Sciatic nerve (tissue), 2 donors: ENCODE measurements around the gene PPP1R18. TPM values are rescaled to one million over a fixed set of nuclear protein-coding genes. Genes with fewer than 3 reads are reported as not detected.
"Not testable (repeated sequence)": the region's sequence is repeated elsewhere in the genome, so short reads cannot be mapped to it uniquely, and the experiment has no call there.

Experiments
- ATAC-seq: fragments of 200-7000 bp; cut with Tn5 transposase; one replicate; pipeline ENCODE4 v1.9.1; 2020; ENCODE audit warnings: mild to moderate bottlenecking, moderate library complexity
- DNase-seq: peaks from one replicate; pipeline ENCODE4 v3.0.0-alpha.2; 2020; ENCODE audit warnings: low spot score
- intact Hi-C: fragments of 100-400 bp; cut with DNase I; formaldehyde crosslinking; loops from one replicate; pipeline ENCODE4 v1.14.2; 2022
- total RNA-seq: library from RNA; stranded (reverse); fragmentation: NEBNext Ultra II Directional; extraction: Animal tissue kit (Norgen Biotek cat#: 25700); gene quantifications from one replicate; pipeline ENCODE4 v1.2.1, GENCODE V29; 2021
- donor health status: DM: no; HTN: no; CAD: no.
- donor health status: DM: no; HTN: no; CAD: no.

The PPP1R18 gene
- total RNA-seq, 1 donor from 2014 or later: 93.0 TPM

GRCh38 chr6:30679765-30680535 is 6.5 kb downstream of the PPP1R18 start:
- ATAC-seq (no peak), DNase-seq (no peak)
- intact Hi-C loops: loop anchor here (2.0 kb wide), 1 partner anchor 43 kb away; no protein-coding TSS in a partner anchor

GRCh38 chr6:30678964-30679726 is 7.3 kb downstream of the PPP1R18 start:
- intact Hi-C loops: loop anchor here (2.0 kb wide), 1 partner anchor 44 kb away; no protein-coding TSS in a partner anchor
- peak; percentile 87 for ATAC-seq
- DNase-seq: peak; percentile 93

- intact Hi-C loops: no loop called here
- no peak for DNase-seq
- no peak for ATAC-seq
These were observed 9.7 kb downstream of the PPP1R18 start for GRCh38 chr6:30676660-30677285.

GRCh38 chr6:30672445-30673253 is 13.8 kb downstream of the PPP1R18 start, which contains the start of gene DHX16:
Gene DHX16, minus strand, starts transcription at chr6:30673006. Its CDS starts 165 bp downstream, at chr6:30672841.
- intact Hi-C loops: no loop called here
- ATAC-seq: peak; percentile 93
- DNase-seq: peak; percentile 97

GRCh38 chr6:30670760-30671527 is 15.5 kb downstream of the PPP1R18 start:
- ATAC-seq (no peak), DNase-seq (no peak)
- intact Hi-C loops: no loop called here

GRCh38 chr6:30666300-30666699 is 20.1 kb downstream of the PPP1R18 start:
- intact Hi-C loops, DNase-seq, ATAC-seq: not testable (repeated sequence)

- intact Hi-C loops: no loop called here
- ATAC-seq (no peak), DNase-seq (no peak)
These were observed 21.3 kb downstream of the PPP1R18 start for GRCh38 chr6:30664994-30665767.

GRCh38 chr6:30657922-30658321 is 28.5 kb downstream of the PPP1R18 start:
- DNase-seq, intact Hi-C loops, ATAC-seq: not testable (repeated sequence)

- ATAC-seq (no peak), DNase-seq (no peak)
- intact Hi-C loops: no loop called here
These were observed 29.0 kb downstream of the PPP1R18 start for GRCh38 chr6:30657454-30657853.

GRCh38 chr6:30656513-30656912 is 29.9 kb downstream of the PPP1R18 start:
- intact Hi-C loops: no loop called here
- no peak for DNase-seq
- ATAC-seq: no peak

GRCh38 chr6:30655743-30656094 is 30.7 kb downstream of the PPP1R18 start:
- intact Hi-C loops: no loop called here
- ATAC-seq: no peak

GRCh38 chr6:30654798-30655742 is 31.4 kb downstream of the PPP1R18 start:
- intact Hi-C loops: no loop called here
- no peak for DNase-seq

More at GRCh38 chr6:30655743-30656094, 30.7 kb downstream of the PPP1R18 start:
- no peak for DNase-seq

GRCh38 chr6:30651143-30651542 is 35.3 kb downstream of the PPP1R18 start:
- ATAC-seq: no peak
- intact Hi-C loops: no loop called here
- no peak for DNase-seq

More at GRCh38 chr6:30654798-30655742, 31.4 kb downstream of the PPP1R18 start:
- no peak for ATAC-seq

GRCh38 chr6:30647242-30648116 is 39.0 kb downstream of the PPP1R18 start:
- DNase-seq (peak; percentile 74), ATAC-seq (peak; percentile 71)
- intact Hi-C loops: no loop called here
